ENCODE results near the gene NTM. TPM values are rescaled to one million over a fixed set of nuclear protein-coding genes. Genes with fewer than 3 reads are reported as not detected.

The NTM gene
- total RNA-seq, 4 donors from 2014 or later, result 0.78 to 1.1 (median 0.88) TPM; not detected in 1

DNA sequence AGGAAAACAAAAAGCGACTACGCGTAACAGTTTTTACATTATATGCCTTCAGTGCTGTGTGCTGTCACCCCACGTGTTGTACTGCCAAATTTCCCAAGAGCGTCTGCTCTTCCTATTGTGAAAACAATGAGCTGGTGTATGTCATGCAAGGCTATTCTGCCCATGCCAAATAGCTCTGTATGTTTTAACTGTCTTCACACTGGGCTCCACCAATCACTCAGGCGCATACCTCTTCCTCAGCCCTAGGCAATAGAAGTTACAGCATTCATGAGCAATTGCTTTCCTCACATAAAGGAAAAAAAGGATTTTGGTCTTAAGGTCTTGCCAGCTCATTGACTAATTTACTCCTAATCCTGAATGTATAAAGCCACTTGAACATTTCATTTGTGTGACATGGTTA, 606.8 kb downstream of the NTM start:
- intact Hi-C loops (cut with DNase I), result no loop called here

DNA sequence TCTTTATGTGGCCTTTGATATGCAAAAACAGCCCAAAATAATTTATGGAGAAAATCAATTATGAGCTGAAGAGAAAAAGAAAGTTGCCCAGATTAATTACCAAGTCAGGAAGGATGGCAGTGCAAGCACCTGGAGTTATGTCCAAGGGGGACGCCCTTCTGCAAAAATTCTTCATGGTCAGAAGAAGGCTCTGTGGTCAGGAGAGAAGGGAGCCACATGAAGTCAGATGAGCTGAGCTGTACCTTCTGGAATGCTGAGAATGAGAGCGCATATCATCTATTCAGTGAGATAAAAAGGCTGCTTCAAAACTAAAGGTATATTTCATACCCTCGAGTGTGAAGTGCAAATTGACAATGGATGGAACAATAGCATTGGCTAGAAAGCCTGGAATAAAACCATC, 607.4 kb downstream of the NTM start:
- WGBS, 2 donors, result 86 to 91% methylated on average over 3 of the region's 3 CpGs
- DNase-seq, result no peak
- Histone ChIP-seq H3K36me3 (no peaks in the 10 kb centered on the region), H3K4me3 (replicated peaks in 1 of 3) (no peak overlapping the region), H3K9me3 (no peaks in the 10 kb centered on the region), H3K4me1 (no peaks in the 10 kb centered on the region), H3K27ac (no peak overlapping the region), H3K27me3 (no peaks in the 10 kb centered on the region)
- TF ChIP-seq POLR2A (IDR thresholded peaks at IDR 0.05), result no peak
- TF ChIP-seq, protein P1, sequence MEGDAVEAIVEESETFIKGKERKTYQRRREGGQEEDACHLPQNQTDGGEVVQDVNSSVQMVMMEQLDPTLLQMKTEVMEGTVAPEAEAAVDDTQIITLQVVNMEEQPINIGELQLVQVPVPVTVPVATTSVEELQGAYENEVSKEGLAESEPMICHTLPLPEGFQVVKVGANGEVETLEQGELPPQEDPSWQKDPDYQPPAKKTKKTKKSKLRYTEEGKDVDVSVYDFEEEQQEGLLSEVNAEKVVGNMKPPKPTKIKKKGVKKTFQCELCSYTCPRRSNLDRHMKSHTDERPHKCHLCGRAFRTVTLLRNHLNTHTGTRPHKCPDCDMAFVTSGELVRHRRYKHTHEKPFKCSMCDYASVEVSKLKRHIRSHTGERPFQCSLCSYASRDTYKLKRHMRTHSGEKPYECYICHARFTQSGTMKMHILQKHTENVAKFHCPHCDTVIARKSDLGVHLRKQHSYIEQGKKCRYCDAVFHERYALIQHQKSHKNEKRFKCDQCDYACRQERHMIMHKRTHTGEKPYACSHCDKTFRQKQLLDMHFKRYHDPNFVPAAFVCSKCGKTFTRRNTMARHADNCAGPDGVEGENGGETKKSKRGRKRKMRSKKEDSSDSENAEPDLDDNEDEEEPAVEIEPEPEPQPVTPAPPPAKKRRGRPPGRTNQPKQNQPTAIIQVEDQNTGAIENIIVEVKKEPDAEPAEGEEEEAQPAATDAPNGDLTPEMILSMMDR (IDR thresholded peaks at IDR 0.05), result no peak
- intact Hi-C loops (cut with DNase I), result no loop called here

More for the DNA sequence above, 606.8 kb downstream of the NTM start:
- DNase-seq, result no peak
- Histone ChIP-seq H3K27me3 (no peaks in the 10 kb centered on the region), H3K4me3 (replicated peaks in 1 of 3) (no peak overlapping the region), H3K36me3 (no peaks in the 10 kb centered on the region), H3K27ac (no peak overlapping the region), H3K4me1 (no peaks in the 10 kb centered on the region), H3K9me3 (no peaks in the 10 kb centered on the region)
- TF ChIP-seq, protein P1 (IDR thresholded peaks at IDR 0.05), result no peak
- no peak for TF ChIP-seq POLR2A (IDR thresholded peaks at IDR 0.05)
- WGBS, 2 donors, result 88 to 91% methylated on average over 6 of the region's 6 CpGs

DNA sequence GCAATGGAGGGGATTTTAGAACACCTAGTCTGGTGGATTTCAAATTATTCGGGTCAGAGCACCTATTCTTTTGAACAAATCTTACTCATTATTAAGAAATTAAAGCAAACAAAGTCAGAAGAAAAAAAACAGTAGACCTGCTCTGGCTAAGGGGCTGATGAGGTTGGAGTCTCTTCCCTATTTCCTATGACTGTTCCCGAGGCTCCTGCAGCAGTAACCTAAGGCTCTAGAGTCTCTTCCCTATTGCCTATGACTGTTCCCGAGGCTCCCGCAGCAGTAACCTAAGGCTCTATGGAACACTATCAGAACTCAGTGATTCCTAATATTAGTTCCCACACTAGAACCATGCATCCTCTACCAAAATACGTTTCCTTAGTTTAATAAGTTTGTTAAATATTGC, 607.9 kb downstream of the NTM start:
- Histone ChIP-seq H3K36me3 (no peaks in the 10 kb centered on the region), H3K4me1 (no peaks in the 10 kb centered on the region), H3K4me3 (replicated peaks in 1 of 3) (no peak overlapping the region), H3K27ac (no peak overlapping the region), H3K27me3 (no peaks in the 10 kb centered on the region), H3K9me3 (no peaks in the 10 kb centered on the region)
- WGBS, 2 donors, result 75 to 81% methylated on average over 5 of the region's 5 CpGs
- intact Hi-C loops (cut with DNase I), result no loop called here
- TF ChIP-seq, protein P1 (IDR thresholded peaks at IDR 0.05), result no peak
- TF ChIP-seq POLR2A (IDR thresholded peaks at IDR 0.05), result no peak
- no peak for DNase-seq

DNA sequence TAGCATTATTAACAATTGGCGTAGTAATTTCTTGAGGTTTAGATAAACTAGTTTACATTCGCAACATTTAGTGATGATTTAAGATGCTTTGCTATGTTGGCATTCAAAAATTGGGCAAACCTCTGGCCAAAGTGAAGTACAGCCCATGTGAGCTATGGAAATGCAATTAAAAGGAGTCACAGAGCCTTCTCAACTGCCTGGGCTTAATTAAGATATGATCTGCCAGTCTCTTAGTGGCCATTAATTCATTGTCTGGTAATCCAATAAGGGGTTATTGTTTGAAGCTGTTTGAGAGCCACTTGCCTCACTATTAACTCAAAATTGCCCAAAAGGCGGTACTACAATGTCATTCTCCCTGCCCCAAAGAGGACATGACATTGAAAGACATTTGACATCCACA, 608.9 kb downstream of the NTM start:
- no peaks in the 10 kb centered on the region for H3K27me3 ChIP-seq
- H3K36me3 ChIP-seq, result no peaks in the 10 kb centered on the region
- H3K9me3 ChIP-seq, result no peaks in the 10 kb centered on the region
- intact Hi-C loops (cut with DNase I), result no loop called here
- no peak overlapping the region for H3K4me3 ChIP-seq (replicated peaks in 1 of 3)
- 95 to 99% methylated on average over 3 of the region's 3 CpGs for WGBS, 2 donors
- DNase-seq, result no peak
- no peaks in the 10 kb centered on the region for H3K4me1 ChIP-seq
- H3K27ac ChIP-seq, result no peak overlapping the region
- no peak for TF ChIP-seq POLR2A (IDR thresholded peaks at IDR 0.05)
- TF ChIP-seq, protein P1 (IDR thresholded peaks at IDR 0.05), result no peak

DNA sequence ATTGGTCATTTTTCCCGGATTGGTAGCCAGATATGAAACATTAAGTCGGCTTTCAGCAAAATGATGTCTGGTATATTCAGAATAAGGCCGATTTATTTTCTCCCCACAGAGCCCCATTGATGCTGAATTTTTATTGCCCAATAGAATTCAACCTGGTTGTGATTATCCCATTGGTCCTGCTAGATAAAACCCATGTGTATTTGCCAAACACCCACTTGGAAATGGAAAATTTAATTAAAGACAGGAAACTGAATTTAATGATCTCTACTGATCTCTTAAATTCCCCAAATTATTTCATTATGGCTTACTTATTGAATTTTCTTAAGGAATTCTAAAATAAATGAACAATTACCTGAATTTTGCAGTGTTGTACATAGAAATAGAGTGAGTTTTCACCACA, 609.8 kb downstream of the NTM start:
- no peak overlapping the region for H3K4me3 ChIP-seq (replicated peaks in 1 of 3)
- H3K27me3 ChIP-seq, result no peaks in the 10 kb centered on the region
- H3K4me1 ChIP-seq, result no peaks in the 10 kb centered on the region
- no peaks in the 10 kb centered on the region for H3K9me3 ChIP-seq
- DNase-seq, result no peak
- WGBS, 2 donors, result 77 to 93% methylated on average over 3 of the region's 3 CpGs
- H3K27ac ChIP-seq, result no peak overlapping the region
- TF ChIP-seq, protein P1 (IDR thresholded peaks at IDR 0.05), result no peak
- no peak for TF ChIP-seq POLR2A (IDR thresholded peaks at IDR 0.05)
- intact Hi-C loops (cut with DNase I), result no loop called here
- H3K36me3 ChIP-seq, result no peaks in the 10 kb centered on the region
